Endothelial cell of umbilical vein (primary cell): Measurements from ENCODE around the gene GPAM.
"Not testable (repeated sequence)": the region's sequence is repeated elsewhere in the genome, so short reads cannot be mapped to it uniquely, and the experiment has no call there.

Experiments used
- CTCF ChIP-seq, 2 donors: IDR thresholded peaks; 1 replicate in 1 of 2; 2 replicates in 1 of 2; pipeline ENCODE4 v1.5.1; 2011; ENCODE audit warnings: low read length in 2 of 2, mild to moderate bottlenecking in 2 of 2, moderate library complexity in 2 of 2, control low read depth in 1 of 2, inconsistent platforms in 1 of 2, low read depth in 1 of 2; ENCODE audit not compliant: insufficient read depth in 1 of 2; ENCODE audit errors: extremely low read depth in 1 of 2
- EZH2 ChIP-seq: IDR thresholded peaks from 2 replicates; pipeline ENCODE4 v1.6.1; 2012; ENCODE audit warnings: borderline replicate concordance, low read depth, mild to moderate bottlenecking, moderate library complexity, low read length, inconsistent platforms; ENCODE audit not compliant: severe bottlenecking
- POLR2A ChIP-seq: IDR thresholded peaks from 2 replicates; pipeline ENCODE4 v1.6.1; 2012; ENCODE audit warnings: low read depth, mild to moderate bottlenecking, control low read depth, low read length
- TF ChIP-seq, protein P1 (sequence below): IDR thresholded peaks from 2 replicates; pipeline ENCODE4 v1.6.1; 2011; ENCODE audit not compliant: insufficient read depth, insufficient read length

DNA sequence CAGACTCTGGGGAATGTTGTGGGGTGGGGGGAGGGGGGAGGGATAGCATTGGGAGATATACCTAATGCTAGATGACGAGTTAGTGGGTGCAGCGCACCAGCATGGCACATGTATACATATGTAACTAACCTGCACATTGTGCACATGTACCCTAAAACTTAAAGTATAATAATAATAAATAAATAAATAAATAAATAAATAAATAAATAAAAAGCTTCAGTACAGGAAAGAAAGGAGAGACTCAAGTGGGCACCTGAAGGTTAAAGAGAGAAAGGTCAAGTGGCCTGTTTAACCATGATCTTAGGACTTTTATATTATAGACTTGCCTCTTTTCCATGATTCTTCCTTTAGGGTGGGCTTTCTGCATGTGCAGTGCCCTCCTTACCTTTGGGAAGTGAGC is 73.8 kb downstream of the GPAM start:
- not testable (repeated sequence) for TF ChIP-seq CTCF (IDR thresholded peaks at IDR 0.05; ENCODE audit: extremely low read depth in 1 of 2, insufficient read depth in 1 of 2, low read depth in 1 of 2, low read length in 2 of 2); EZH2; POLR2A
- TF ChIP-seq, protein P1, sequence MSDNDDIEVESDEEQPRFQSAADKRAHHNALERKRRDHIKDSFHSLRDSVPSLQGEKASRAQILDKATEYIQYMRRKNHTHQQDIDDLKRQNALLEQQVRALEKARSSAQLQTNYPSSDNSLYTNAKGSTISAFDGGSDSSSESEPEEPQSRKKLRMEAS, result not testable (repeated sequence)
